H9 (cell line): ENCODE data around the gene HS6ST1. TPM values are rescaled to one million over a fixed set of nuclear protein-coding genes. Genes with fewer than 3 reads are reported as not detected.
A peak's percentile ranks its signal among the peaks of the same experiment; 100 is the strongest.

Experiments used
- DNase-seq: peaks from one replicate; pipeline ENCODE4 v3.0.0-alpha.2; 2017
- H2AFZ ChIP-seq: one replicate; pipeline ENCODE4 v1.6.1; 2013; ENCODE audit warnings: mild to moderate bottlenecking, low read length, control low read depth, moderate library complexity
- H2AK5ac ChIP-seq: 2 replicates; pipeline ENCODE4 v1.6.1; 2013; ENCODE audit warnings: low read length, control low read depth, mixed read lengths; ENCODE audit not compliant: insufficient read length
- H2BK120ac ChIP-seq: one replicate; pipeline ENCODE4 v1.6.1; 2013; ENCODE audit warnings: low read depth, mild to moderate bottlenecking, low read length, control low read depth, inconsistent platforms; ENCODE audit not compliant: poor library complexity, severe bottlenecking
- H2BK12ac ChIP-seq: 2 replicates; pipeline ENCODE4 v1.6.1; 2013; ENCODE audit warnings: low read length, control low read depth, mixed read lengths, low read depth; ENCODE audit not compliant: insufficient read length
- H2BK15ac ChIP-seq: 2 replicates; pipeline ENCODE4 v1.6.1; 2013; ENCODE audit warnings: low read depth, low read length, control low read depth
- H2BK20ac ChIP-seq: one replicate; pipeline ENCODE4 v1.6.1; 2013; ENCODE audit warnings: low read depth, mild to moderate bottlenecking, low read length, control low read depth, inconsistent platforms; ENCODE audit not compliant: poor library complexity, severe bottlenecking
- H2BK5ac ChIP-seq: 2 replicates; pipeline ENCODE4 v1.6.1; 2013; ENCODE audit warnings: low read length, control low read depth, mixed read lengths; ENCODE audit not compliant: insufficient read length
- H3K14ac ChIP-seq: 2 replicates; pipeline ENCODE4 v1.6.1; 2013; ENCODE audit warnings: low read length, control low read depth; ENCODE audit not compliant: insufficient read depth
- H3K18ac ChIP-seq: 2 replicates; pipeline ENCODE4 v1.6.1; 2013; ENCODE audit warnings: low read depth, mild to moderate bottlenecking, mixed read lengths, low read length, control low read depth; ENCODE audit not compliant: insufficient read length
- H3K23ac ChIP-seq: 2 replicates; pipeline ENCODE4 v1.6.1; 2013; ENCODE audit warnings: low read length, control low read depth, mixed read lengths, low read depth; ENCODE audit not compliant: insufficient read length
- H3K23me2 ChIP-seq: 2 replicates; pipeline ENCODE4 v1.6.1; 2013; ENCODE audit warnings: low read depth, mild to moderate bottlenecking, mixed read lengths, low read length, control low read depth; ENCODE audit not compliant: insufficient read length, poor library complexity, severe bottlenecking
- H3K27ac ChIP-seq: 2 replicates; pipeline ENCODE4 v1.5.1; 2013; ENCODE audit warnings: low read length, control low read depth, mixed read lengths, low read depth; ENCODE audit not compliant: insufficient read length
- H3K27me3 ChIP-seq: 2 replicates; pipeline ENCODE4 v1.6.1; 2013; ENCODE audit warnings: low read length, control low read depth, inconsistent platforms; ENCODE audit not compliant: insufficient read depth
- H3K4ac ChIP-seq: 2 replicates; pipeline ENCODE4 v1.6.1; 2013; ENCODE audit warnings: low read depth, mild to moderate bottlenecking, control low read depth, inconsistent platforms, low read length, moderate library complexity
- H3K4me1 ChIP-seq: 2 replicates; pipeline ENCODE4 v1.6.1; 2013; ENCODE audit warnings: low read length, control low read depth, inconsistent platforms; ENCODE audit not compliant: insufficient read depth
- H3K4me2 ChIP-seq: 2 replicates; pipeline ENCODE4 v1.6.1; 2013; ENCODE audit warnings: low read length, control low read depth, mixed read lengths; ENCODE audit not compliant: insufficient read length, insufficient read depth
- H3K56ac ChIP-seq: 2 replicates; pipeline ENCODE4 v1.6.1; 2013; ENCODE audit warnings: low read depth, mild to moderate bottlenecking, mixed read lengths, low read length, control low read depth; ENCODE audit not compliant: insufficient read length
- H3K79me1 ChIP-seq: 2 replicates; pipeline ENCODE4 v1.6.1; 2013; ENCODE audit warnings: low read depth, mild to moderate bottlenecking, moderate library complexity, low read length, control low read depth, inconsistent platforms; ENCODE audit not compliant: insufficient read depth, poor library complexity, severe bottlenecking
- H3K79me2 ChIP-seq: 2 replicates; pipeline ENCODE4 v1.6.1; 2013; ENCODE audit warnings: low read length, control low read depth, inconsistent platforms; ENCODE audit not compliant: insufficient read depth
- H3K9ac ChIP-seq: 2 replicates; pipeline ENCODE4 v1.6.1; 2013; ENCODE audit warnings: low read length, control low read depth, mixed read lengths; ENCODE audit not compliant: insufficient read length; ENCODE audit errors: extremely low read depth
- H3K9me3 ChIP-seq: one replicate; pipeline ENCODE4 v1.6.1; 2013; ENCODE audit warnings: low read depth, low read length, inconsistent platforms; ENCODE audit not compliant: control insufficient read depth
- H3T11ph ChIP-seq: one replicate; pipeline ENCODE4 v1.6.1; 2013; ENCODE audit warnings: mild to moderate bottlenecking, low read length, control low read depth, inconsistent platforms
- H4K20me1 ChIP-seq: one replicate; pipeline ENCODE4 v1.6.1; 2013; ENCODE audit not compliant: control insufficient read depth, insufficient read length, insufficient read depth
- H4K5ac ChIP-seq: 2 replicates; pipeline ENCODE4 v1.6.1; 2013; ENCODE audit warnings: low read depth, mild to moderate bottlenecking, mixed read lengths, low read length, control low read depth; ENCODE audit not compliant: insufficient read length
- H4K8ac ChIP-seq: replicated peaks from 2 replicates; pipeline ENCODE4 v1.6.1; 2013; ENCODE audit warnings: low read length, control low read depth, mixed read lengths, low read depth; ENCODE audit not compliant: insufficient read length
- H4K91ac ChIP-seq: 2 replicates; pipeline ENCODE4 v1.6.1; 2013; ENCODE audit warnings: low read depth, mild to moderate bottlenecking, moderate library complexity, mixed read lengths, low read length, control low read depth; ENCODE audit not compliant: insufficient read length
- H3K27ac Mint-ChIP-seq, 3 experiments: 2 replicates in 2 of 3; 3 replicates in 1 of 3; pipeline ENCODE4 v1.8.0; 2020 to 2021; ENCODE audit warnings: mixed read lengths in 3 of 3, mild to moderate bottlenecking in 1 of 3, moderate library complexity in 1 of 3
- H3K27me3 Mint-ChIP-seq: 2 replicates; pipeline ENCODE4 v1.8.0; 2021; ENCODE audit warnings: low read depth, mild to moderate bottlenecking, moderate library complexity, mixed read lengths
- H3K36me3 Mint-ChIP-seq, 3 experiments: 2 replicates in 2 of 3; 3 replicates in 1 of 3; pipeline ENCODE4 v1.8.0; 2020 to 2021; ENCODE audit warnings: low read depth in 3 of 3, mixed read lengths in 3 of 3; ENCODE audit not compliant: insufficient read depth in 1 of 3
- H3K4me1 Mint-ChIP-seq, 2 experiments: 2 replicates each; pipeline ENCODE4 v1.8.0; 2020; ENCODE audit warnings: mixed read lengths in 2 of 2
- H3K4me3 Mint-ChIP-seq, 2 experiments: 2 replicates in 1 of 2; 3 replicates in 1 of 2; pipeline ENCODE4 v1.8.0; 2020 to 2021; ENCODE audit warnings: mild to moderate bottlenecking in 2 of 2, mixed read lengths in 2 of 2, moderate library complexity in 1 of 2
- H3K9me3 Mint-ChIP-seq, 2 experiments: 2 replicates in 1 of 2; 3 replicates in 1 of 2; pipeline ENCODE4 v1.8.0; 2020; ENCODE audit warnings: mild to moderate bottlenecking in 2 of 2, mixed read lengths in 2 of 2, moderate library complexity in 1 of 2
- WGBS: extraction: QIAGEN DNeasy Blood & Tissue Kit; methylation state at CpG from one replicate; pipeline ENCODE4 v1.1.7; 2013; ENCODE audit warnings: missing lambda C conversion rate, low lambda C conversion rate, mixed read lengths; ENCODE audit not compliant: insufficient read length; ENCODE audit errors: extremely low coverage; 5-methylcytosine and 5-hydroxymethylcytosine counted together
- total RNA-seq: library from RNA; stranded (reverse); gene quantifications from 2 replicates; pipeline ENCODE4 v1.2.1, GENCODE V29; 2021
- TF ChIP-seq, protein P1 (sequence below): fragments of 200-600 bp; sonication (generic); conservative IDR thresholded peaks from 3 replicates; pipeline ENCODE4 v1.8.0; 2021; ENCODE audit warnings: antibody characterized with exemption, mild to moderate bottlenecking

The HS6ST1 gene
- total RNA-seq, 1 experiment from 2014 or later: 60.2 TPM

DNA sequence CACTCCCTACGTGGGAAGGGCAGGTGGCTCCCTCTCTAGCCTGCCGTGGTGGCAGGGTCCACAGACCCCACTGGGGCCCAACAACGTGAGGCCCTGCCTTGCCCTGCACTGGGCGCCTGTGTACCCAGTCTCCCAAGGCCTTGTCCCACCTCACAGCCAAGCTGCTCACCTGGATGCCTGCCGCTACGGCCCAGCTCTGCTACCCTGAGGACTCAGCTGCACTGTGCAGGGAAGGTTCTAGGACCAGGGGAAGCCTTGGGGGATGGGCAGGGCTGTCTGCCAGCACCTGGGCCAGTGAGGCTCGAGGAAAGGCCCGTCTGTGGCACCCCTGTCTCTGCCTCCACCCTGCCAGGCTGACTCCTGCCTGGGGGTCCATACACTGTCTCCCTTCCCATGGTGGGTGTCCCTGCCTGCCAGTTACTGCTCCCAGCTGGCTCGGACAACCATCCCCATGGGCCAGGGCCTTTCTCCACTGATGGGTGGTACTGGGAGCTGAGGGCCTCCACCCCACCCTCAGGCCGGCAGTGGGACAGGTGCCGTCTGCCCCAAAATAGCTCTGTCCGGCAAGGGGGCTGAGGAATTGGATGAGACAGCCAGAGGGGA is 33.2 kb downstream of the HS6ST1 start:
- Histone ChIP-seq H2BK15ac (no peak overlapping the region), H2BK120ac (no peak overlapping the region), H3K79me1 (peaks cover 12% of the 10 kb centered on the region), H3K9me3 (no peaks in the 10 kb centered on the region), H3K56ac (no peak overlapping the region), H2BK12ac (no peak overlapping the region), H4K20me1 (no peaks in the 10 kb centered on the region), H2AFZ (no peak overlapping the region), H3K4ac (no peak overlapping the region; the same call in 1 of the 2 replicates), H4K8ac (no peak overlapping the region), H2AK5ac (no peak overlapping the region), H4K91ac (no peak overlapping the region), H3K4me2 (no peak overlapping the region), H3K79me2 (peaks cover 10% of the 10 kb centered on the region; the same call in 1 of the 2 replicates), H2BK5ac (no peak overlapping the region), H3K23me2 (no peaks in the 10 kb centered on the region), H3T11ph (no peak overlapping the region), H3K14ac (peak overlapping the region; percentile 50; the same call in 1 of the 2 replicates), H4K5ac (no peak overlapping the region), H3K18ac (no peak overlapping the region), H3K9ac (no peak overlapping the region), H2BK20ac (no peak overlapping the region), H3K23ac (no peak overlapping the region), H3K27me3 (no peaks in the 10 kb centered on the region), H3K4me1 (peaks cover 11% of the 10 kb centered on the region; the same call in 1 of the 2 replicates), H3K27ac (no peak overlapping the region)
- H3K36me3 Mint-ChIP-seq: peaks cover 7 to 17% (median 12%) of the 10 kb centered on the region in 3 experiments; a peak in 6 of 7 replicates
- H3K27ac Mint-ChIP-seq: peak overlapping the region in 1 of 3 experiments; percentile 82; a peak in 3 of 7 replicates
- TF ChIP-seq, protein P1, sequence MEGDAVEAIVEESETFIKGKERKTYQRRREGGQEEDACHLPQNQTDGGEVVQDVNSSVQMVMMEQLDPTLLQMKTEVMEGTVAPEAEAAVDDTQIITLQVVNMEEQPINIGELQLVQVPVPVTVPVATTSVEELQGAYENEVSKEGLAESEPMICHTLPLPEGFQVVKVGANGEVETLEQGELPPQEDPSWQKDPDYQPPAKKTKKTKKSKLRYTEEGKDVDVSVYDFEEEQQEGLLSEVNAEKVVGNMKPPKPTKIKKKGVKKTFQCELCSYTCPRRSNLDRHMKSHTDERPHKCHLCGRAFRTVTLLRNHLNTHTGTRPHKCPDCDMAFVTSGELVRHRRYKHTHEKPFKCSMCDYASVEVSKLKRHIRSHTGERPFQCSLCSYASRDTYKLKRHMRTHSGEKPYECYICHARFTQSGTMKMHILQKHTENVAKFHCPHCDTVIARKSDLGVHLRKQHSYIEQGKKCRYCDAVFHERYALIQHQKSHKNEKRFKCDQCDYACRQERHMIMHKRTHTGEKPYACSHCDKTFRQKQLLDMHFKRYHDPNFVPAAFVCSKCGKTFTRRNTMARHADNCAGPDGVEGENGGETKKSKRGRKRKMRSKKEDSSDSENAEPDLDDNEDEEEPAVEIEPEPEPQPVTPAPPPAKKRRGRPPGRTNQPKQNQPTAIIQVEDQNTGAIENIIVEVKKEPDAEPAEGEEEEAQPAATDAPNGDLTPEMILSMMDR: no peak
- H3K4me1 Mint-ChIP-seq: peaks cover 31 to 42% of the 10 kb centered on the region in 2 experiments
- H3K9me3 Mint-ChIP-seq: no peaks in the 10 kb centered on the region
- no peak overlapping the region for H3K4me3 Mint-ChIP-seq
- H3K27me3 Mint-ChIP-seq: no peaks in the 10 kb centered on the region
- no peak for DNase-seq
- WGBS: no CpG with 5 or more reads among the region's 12 CpGs
